Keratinocyte (primary cell): ENCODE measurements around the gene ERC1. TPM values are rescaled to one million over a fixed set of nuclear protein-coding genes. Genes with fewer than 3 reads are reported as not detected.

Experiments
- DNase-seq: peaks from one replicate; pipeline ENCODE4 v3.0.0-alpha.2; 2011; ENCODE audit warnings: low read depth, missing footprints, low spot score
- FAIRE-seq: peaks from 2 replicates; lab custom pipeline; 2011; peaks lifted over from hg19 to GRCh38; lab: Jason Lieb, UNC
- H2AFZ ChIP-seq: 2 replicates; pipeline ENCODE4 v1.6.0; 2012; ENCODE audit warnings: low read length, control low read depth, inconsistent platforms; ENCODE audit not compliant: control insufficient read depth
- H3K27ac ChIP-seq: 2 replicates; pipeline ENCODE4 v1.5.1; 2011; ENCODE audit warnings: low read length; ENCODE audit not compliant: control insufficient read depth, insufficient read depth
- H3K27me3 ChIP-seq: 3 replicates; pipeline ENCODE4 v1.6.0; 2011; ENCODE audit warnings: low read length; ENCODE audit not compliant: control insufficient read depth, insufficient read depth; ENCODE audit errors: extremely low read depth
- H3K36me3 ChIP-seq, 2 experiments: 2 replicates in 1 of 2; 3 replicates in 1 of 2; pipeline ENCODE4 v1.5.1; 2011; ENCODE audit warnings: low read length in 2 of 2, mild to moderate bottlenecking in 1 of 2; ENCODE audit not compliant: control insufficient read depth in 2 of 2, insufficient read depth in 2 of 2; ENCODE audit errors: extremely low read depth in 1 of 2
- H3K4me1 ChIP-seq: 3 replicates; pipeline ENCODE4 v1.5.1; 2011; ENCODE audit warnings: low read length; ENCODE audit not compliant: control insufficient read depth, insufficient read depth; ENCODE audit errors: extremely low read depth
- H3K4me2 ChIP-seq: 3 replicates; pipeline ENCODE4 v1.6.0; 2011; ENCODE audit warnings: low read depth, low read length; ENCODE audit not compliant: control insufficient read depth, insufficient read depth; ENCODE audit errors: extremely low read depth
- H3K4me3 ChIP-seq, 3 experiments: fragments of 200-600 bp in 1 of 3; sonication (generic) in 1 of 3; 2 replicates in 2 of 3; 3 replicates in 1 of 3; pipeline ENCODE4 v1.5.1; 2011 to 2016; ENCODE audit warnings: low read length in 3 of 3, mild to moderate bottlenecking in 3 of 3, control low read depth in 2 of 3, inconsistent platforms in 1 of 3, low read depth in 1 of 3, mixed read lengths in 1 of 3, mixed run types in 1 of 3, moderate library complexity in 1 of 3; ENCODE audit not compliant: control insufficient read depth in 2 of 3, insufficient read depth in 2 of 3; ENCODE audit errors: extremely low read depth in 1 of 3
- H3K79me2 ChIP-seq: 2 replicates; pipeline ENCODE4 v1.6.0; 2012; ENCODE audit warnings: low read length; ENCODE audit not compliant: control insufficient read depth, insufficient read depth
- H3K9ac ChIP-seq: 3 replicates; pipeline ENCODE4 v1.6.0; 2011; ENCODE audit warnings: low read length; ENCODE audit not compliant: control insufficient read depth, insufficient read depth; ENCODE audit errors: extremely low read depth
- H3K9me1 ChIP-seq: 3 replicates; pipeline ENCODE4 v1.6.0; 2011; ENCODE audit warnings: low read length; ENCODE audit not compliant: control insufficient read depth, insufficient read depth; ENCODE audit errors: extremely low read depth
- H3K9me3 ChIP-seq: 2 replicates; pipeline ENCODE4 v1.5.1; 2012; ENCODE audit warnings: low read depth, low read length; ENCODE audit not compliant: control insufficient read depth
- H4K20me1 ChIP-seq: 3 replicates; pipeline ENCODE4 v1.6.0; 2011; ENCODE audit warnings: low read length; ENCODE audit not compliant: control insufficient read depth, insufficient read depth; ENCODE audit errors: extremely low read depth
- CTCF ChIP-seq, 3 experiments: IDR thresholded peaks in 1 of 3; conservative IDR thresholded peaks in 1 of 3; optimal IDR thresholded peaks in 1 of 3; 2 replicates in 2 of 3; 3 replicates in 1 of 3; pipeline versions ENCODE3 to v1.5.1; 2011; ENCODE audit warnings: low read length in 3 of 3, mild to moderate bottlenecking in 3 of 3, moderate library complexity in 2 of 3, control low read depth in 1 of 3, inconsistent platforms in 1 of 3; ENCODE audit not compliant: insufficient read depth in 2 of 3; ENCODE audit errors: extremely low read depth in 1 of 3
- EZH2 ChIP-seq: IDR thresholded peaks from one replicate; pipeline ENCODE4 v1.6.1; 2012; ENCODE audit warnings: inconsistent platforms, mild to moderate bottlenecking, low read length, moderate library complexity
- dilution Hi-C: fragments of 300-500 bp; cut with MboI; formaldehyde crosslinking; loops from one replicate; pipeline ENCODE4 v1.7.0; 2020; ENCODE audit warnings: low sequenced_read_pairs; ENCODE audit not compliant: extremely low pct_ligation_motif_present
- polyA plus RNA-seq, 5 experiments: library from polyadenylated mRNA; depleted of rRNA in 3 of 5; stranded (reverse) in 3 of 5; stranded (forward) in 1 of 5; unstranded in 1 of 5; fragments of >200 nt; gene quantifications; 1 replicate in 1 of 5; 2 replicates in 3 of 5; 3 replicates in 1 of 5; pipeline versions ENCODE4 v1.2.1 to v1.2.3, GENCODE V29; 2011 to 2012; ENCODE audit warnings: missing spikeins in 2 of 5, low read depth in 1 of 5, low replicate concordance in 1 of 5

The ERC1 gene
- polyA plus RNA-seq, 1 donor (not counting 4 experiments of a cell fraction or from before 2014, with no cell fraction given): 16.1 TPM

GRCh38 chr12:1007994-1008393 is 17.0 kb downstream of the ERC1 start:
- Histone ChIP-seq H4K20me1 (peaks cover 5% of the 10 kb centered on the region), H3K4me1 (peaks cover 17% of the 10 kb centered on the region), H3K4me3 (no peak overlapping the region), H3K9ac (no peak overlapping the region), H2AFZ (no peak overlapping the region), H3K27ac (no peak overlapping the region), H3K4me2 (no peak overlapping the region), H3K9me1 (peaks cover 5% of the 10 kb centered on the region), H3K36me3 (peaks cover 0 to 3% of the 10 kb centered on the region in 2 experiments), H3K27me3 (no peaks in the 10 kb centered on the region), H3K9me3 (no peaks in the 10 kb centered on the region), H3K79me2 (peaks cover 64% of the 10 kb centered on the region)
- FAIRE-seq (no peak), DNase-seq (no peak)
- TF ChIP-seq CTCF (optimal IDR thresholded peaks at IDR 0.05 in 1 of 3, IDR thresholded peaks at IDR 0.05 in 1 of 3, conservative IDR thresholded peaks at IDR 0.05 in 1 of 3; ENCODE audit: extremely low read depth in 1 of 3, insufficient read depth in 2 of 3, low read length in 3 of 3) (no peak), EZH2 (no peak)
- dilution Hi-C loops: no loop called here

- Histone ChIP-seq H3K4me3 (no peak overlapping the region), H3K9me1 (peaks cover 2% of the 10 kb centered on the region), H3K36me3 (no peaks in the 10 kb centered on the region), H3K9me3 (no peaks in the 10 kb centered on the region), H4K20me1 (peaks cover 4% of the 10 kb centered on the region), H2AFZ (no peak overlapping the region), H3K9ac (no peak overlapping the region), H3K4me2 (no peak overlapping the region), H3K27me3 (no peaks in the 10 kb centered on the region), H3K4me1 (peaks cover 15% of the 10 kb centered on the region), H3K79me2 (peaks cover 62% of the 10 kb centered on the region), H3K27ac (no peak overlapping the region)
- dilution Hi-C loops: no loop called here
- no peak for TF ChIP-seq EZH2
- TF ChIP-seq CTCF (optimal IDR thresholded peaks at IDR 0.05 in 1 of 3, IDR thresholded peaks at IDR 0.05 in 1 of 3, conservative IDR thresholded peaks at IDR 0.05 in 1 of 3; ENCODE audit: extremely low read depth in 1 of 3, insufficient read depth in 2 of 3, low read length in 3 of 3): no peak
- FAIRE-seq (no peak), DNase-seq (no peak)
Observed at GRCh38 chr12:1011091-1011490, 20.1 kb downstream of the ERC1 start.
